GM23338 (cell line): ENCODE measurements around the gene CEACAM16. TPM values are rescaled to one million over a fixed set of nuclear protein-coding genes. Genes with fewer than 3 reads are reported as not detected.

ENCODE experiments used
- ATAC-seq: fragments of 200-7000 bp; cut with Tn5 transposase; 3 replicates; pipeline ENCODE4 v1.9.1; 2020
- DNase-seq: peaks from one replicate; pipeline ENCODE4 v3.0.0-alpha.2; 2015; ENCODE audit warnings: low spot score
- H2AFZ ChIP-seq: fragments of 200-600 bp; sonication (generic); 2 replicates; pipeline ENCODE4 v1.8.0; 2016; ENCODE audit warnings: antibody characterized with exemption, mild to moderate bottlenecking, moderate library complexity
- H3F3A ChIP-seq: fragments of 200-600 bp; sonication (generic); replicated peaks from 2 replicates; pipeline ENCODE4 v1.8.0; 2017; ENCODE audit warnings: antibody characterized with exemption, mixed run types, low read depth
- H3K27ac ChIP-seq: fragments of 200-600 bp; sonication (generic); 2 replicates; pipeline ENCODE4 v1.6.1; 2016; ENCODE audit warnings: low read depth
- H3K27me3 ChIP-seq: fragments of 200-600 bp; sonication (generic); 2 replicates; pipeline ENCODE4 v1.8.0; 2016; ENCODE audit warnings: mild to moderate bottlenecking, mixed run types, moderate library complexity; ENCODE audit not compliant: insufficient read depth
- H3K36me3 ChIP-seq: fragments of 200-600 bp; sonication (generic); 2 replicates; pipeline ENCODE4 v1.8.0; 2016; ENCODE audit warnings: mild to moderate bottlenecking; ENCODE audit not compliant: insufficient read depth
- H3K4me1 ChIP-seq: fragments of 200-600 bp; sonication (generic); 2 replicates; pipeline ENCODE4 v1.8.0; 2016; ENCODE audit warnings: mild to moderate bottlenecking, moderate library complexity; ENCODE audit not compliant: insufficient read depth
- H3K4me2 ChIP-seq: fragments of 200-600 bp; sonication (generic); 2 replicates; pipeline ENCODE4 v1.7.1; 2017; ENCODE audit warnings: mixed run types
- H3K4me3 ChIP-seq: fragments of 200-600 bp; sonication (generic); 2 replicates; pipeline ENCODE4 v1.6.1; 2016; ENCODE audit warnings: mixed run types
- H3K79me2 ChIP-seq: fragments of 200-600 bp; sonication (generic); replicated peaks from 2 replicates; pipeline ENCODE4 v1.8.0; 2017; ENCODE audit warnings: mild to moderate bottlenecking; ENCODE audit not compliant: insufficient read depth
- H3K9me2 ChIP-seq: fragments of 200-600 bp; sonication (generic); 2 replicates; pipeline ENCODE4 v1.8.0; 2017; ENCODE audit not compliant: insufficient read depth
- H4K20me1 ChIP-seq: fragments of 200-600 bp; sonication (generic); replicated peaks from 2 replicates; pipeline ENCODE4 v1.8.0; 2017; ENCODE audit warnings: mild to moderate bottlenecking; ENCODE audit not compliant: insufficient read depth
- H3K27ac Mint-ChIP-seq: 2 replicates; pipeline ENCODE4 v1.8.0; 2020; ENCODE audit warnings: inconsistent platforms, mild to moderate bottlenecking, moderate library complexity, mixed read lengths
- H3K27me3 Mint-ChIP-seq: 3 replicates; pipeline ENCODE4 v1.8.0; 2022; ENCODE audit warnings: low read depth, mild to moderate bottlenecking, moderate library complexity, mixed read lengths, inconsistent platforms; ENCODE audit not compliant: insufficient read depth, poor library complexity
- H3K36me3 Mint-ChIP-seq: 3 replicates; pipeline ENCODE4 v1.8.0; 2021; ENCODE audit warnings: low read depth, mild to moderate bottlenecking, inconsistent platforms, moderate library complexity, mixed read lengths
- H3K4me1 Mint-ChIP-seq: 3 replicates; pipeline ENCODE4 v1.8.0; 2020; ENCODE audit warnings: mild to moderate bottlenecking, inconsistent platforms, mixed read lengths
- H3K4me3 Mint-ChIP-seq: 3 replicates; pipeline ENCODE4 v1.8.0; 2021; ENCODE audit warnings: moderate library complexity, mild to moderate bottlenecking, inconsistent platforms, mixed read lengths
- H3K9me3 Mint-ChIP-seq: 3 replicates; pipeline ENCODE4 v1.8.0; 2020; ENCODE audit warnings: moderate library complexity, mild to moderate bottlenecking, inconsistent platforms, mixed read lengths
- CREB1 ChIP-seq: fragments of 250-450 bp; sonication (Bioruptor Pico); IDR thresholded peaks from 2 replicates; pipeline ENCODE4 v1.5.0; 2020; ENCODE audit warnings: low read depth, mild to moderate bottlenecking, moderate library complexity
- CTCF ChIP-seq, 2 experiments: fragments of 200-600 bp in 1 of 2; sonication (generic) in 1 of 2; conservative IDR thresholded peaks; 2 replicates each; pipeline versions ENCODE4 v1.5.1 to v1.6.1; 2016 to 2017; ENCODE audit warnings: antibody characterized with exemption in 2 of 2, low read depth in 2 of 2, mild to moderate bottlenecking in 2 of 2, moderate library complexity in 1 of 2
- EZH2 ChIP-seq: fragments of 200-600 bp; sonication (generic); IDR thresholded peaks from one replicate; pipeline ENCODE4 v1.8.0; 2017; ENCODE audit warnings: antibody characterized with exemption, mild to moderate bottlenecking, low read depth; ENCODE audit not compliant: unreplicated experiment
- EZH2phosphoT487 ChIP-seq: fragments of 200-600 bp; sonication (generic); IDR thresholded peaks from one replicate; pipeline ENCODE4 v1.8.1; 2018; ENCODE audit warnings: antibody characterized with exemption; ENCODE audit not compliant: unreplicated experiment
- JUNB ChIP-seq: IDR thresholded peaks from one replicate; pipeline ENCODE4 v1.6.1; 2016; ENCODE audit warnings: antibody characterized with exemption; ENCODE audit not compliant: unreplicated experiment
- NANOG ChIP-seq: IDR thresholded peaks from 2 replicates; pipeline ENCODE4 v1.6.1; 2016; ENCODE audit warnings: antibody characterized with exemption, borderline replicate concordance
- POLR2AphosphoS5 ChIP-seq: IDR thresholded peaks from 2 replicates; pipeline ENCODE4 v1.6.1; 2016; ENCODE audit warnings: antibody characterized with exemption, low read depth
- REST ChIP-seq: IDR thresholded peaks from one replicate; pipeline ENCODE4 v1.6.1; 2018; ENCODE audit warnings: antibody characterized with exemption; ENCODE audit not compliant: unreplicated experiment
- STAT1 ChIP-seq: IDR thresholded peaks from one replicate; pipeline ENCODE4 v1.6.1; 2016; ENCODE audit warnings: antibody characterized with exemption; ENCODE audit not compliant: unreplicated experiment
- ZNF114 ChIP-seq: fragments of 250-450 bp; sonication (Bioruptor Pico); IDR thresholded peaks from 2 replicates; pipeline ENCODE4 v1.5.0; 2020; ENCODE audit warnings: mild to moderate bottlenecking, moderate library complexity
- ZNF331 ChIP-seq: fragments of 250-450 bp; sonication (Bioruptor Pico); IDR thresholded peaks from 2 replicates; pipeline ENCODE4 v1.5.0; 2020; ENCODE audit warnings: low read depth, mild to moderate bottlenecking, moderate library complexity
- ZNF462 ChIP-seq: fragments of 250-450 bp; sonication (Bioruptor Pico); IDR thresholded peaks from 2 replicates; pipeline ENCODE4 v1.5.0; 2020; ENCODE audit warnings: mild to moderate bottlenecking, moderate library complexity
- polyA plus RNA-seq: library from polyadenylated mRNA; unstranded; fragments of >200 nt; fragmentation: Nextera tagmentation; extraction: Ambion mirVana; gene quantifications from 2 replicates; pipeline ENCODE4 v1.2.1, GENCODE V29; 2016
- total RNA-seq: library from RNA; depleted of rRNA; stranded (reverse); fragments of >200 nt; shearing (Covaris generic); gene quantifications from 2 replicates; pipeline ENCODE4 v1.2.3, GENCODE V29; 2014

The CEACAM16 gene
- total and polyA plus RNA-seq, 2 experiments from 2014 or later = not detected

GRCh38 chr19:44752123-44752815, 53.3 kb downstream of the CEACAM16 start:
- Mint-ChIP-seq H3K36me3 (peaks cover 4% of the 10 kb centered on the region; the same call in 1 of the 3 replicates), H3K4me1 (peaks cover 27% of the 10 kb centered on the region), H3K9me3 (no peaks in the 10 kb centered on the region; the same call in 1 of the 3 replicates), H3K27ac (no peak overlapping the region), H3K27me3 (peaks cover 81% of the 10 kb centered on the region), H3K4me3 (peak overlapping the region; percentile 72; the same call in 2 of the 3 replicates)
- no peaks in the 10 kb centered on the region for H3K79me2 ChIP-seq
- H3F3A ChIP-seq = peaks cover 17% of the 10 kb centered on the region
- peaks cover 28% of the 10 kb centered on the region for H3K4me1 ChIP-seq
- no peak overlapping the region for H2AFZ ChIP-seq
- no peaks in the 10 kb centered on the region for H4K20me1 ChIP-seq
- H3K4me3 ChIP-seq = peak overlapping the region; percentile 72; the same call in 1 of the 2 replicates
- ATAC-seq (no peak), DNase-seq (no peak)
- no peaks in the 10 kb centered on the region for H3K36me3 ChIP-seq
- H3K27me3 ChIP-seq = peaks cover 95% of the 10 kb centered on the region
- H3K4me2 ChIP-seq = 0 out of 2 replicates have a peak overlapping the region, but pooled peaks have one; percentile 94
- TF ChIP-seq CREB1 (CRISPR knock-in tag) (no peak), EZH2phosphoT487 (no peak), STAT1 (no peak), EZH2 (no peak), JUNB (no peak), ZNF462 (CRISPR knock-in tag) (no peak), CTCF (conservative IDR thresholded peaks at IDR 0.05; ENCODE audit: low read depth in 2 of 2) (no peak), POLR2AphosphoS5 (no peak), ZNF331 (no peak), ZNF114 (CRISPR knock-in tag) (no peak), REST (no peak), NANOG (no peak)
- H3K9me2 ChIP-seq = no peaks in the 10 kb centered on the region
- no peak overlapping the region for H3K27ac ChIP-seq
